ENCODE data around the gene SLC4A1AP. TPM values are rescaled to one million over a fixed set of nuclear protein-coding genes. Genes with fewer than 3 reads are reported as not detected.

Gene SLC4A1AP
- total RNA-seq, 1 experiment from 2014 or later, result 33.8 TPM

DNA sequence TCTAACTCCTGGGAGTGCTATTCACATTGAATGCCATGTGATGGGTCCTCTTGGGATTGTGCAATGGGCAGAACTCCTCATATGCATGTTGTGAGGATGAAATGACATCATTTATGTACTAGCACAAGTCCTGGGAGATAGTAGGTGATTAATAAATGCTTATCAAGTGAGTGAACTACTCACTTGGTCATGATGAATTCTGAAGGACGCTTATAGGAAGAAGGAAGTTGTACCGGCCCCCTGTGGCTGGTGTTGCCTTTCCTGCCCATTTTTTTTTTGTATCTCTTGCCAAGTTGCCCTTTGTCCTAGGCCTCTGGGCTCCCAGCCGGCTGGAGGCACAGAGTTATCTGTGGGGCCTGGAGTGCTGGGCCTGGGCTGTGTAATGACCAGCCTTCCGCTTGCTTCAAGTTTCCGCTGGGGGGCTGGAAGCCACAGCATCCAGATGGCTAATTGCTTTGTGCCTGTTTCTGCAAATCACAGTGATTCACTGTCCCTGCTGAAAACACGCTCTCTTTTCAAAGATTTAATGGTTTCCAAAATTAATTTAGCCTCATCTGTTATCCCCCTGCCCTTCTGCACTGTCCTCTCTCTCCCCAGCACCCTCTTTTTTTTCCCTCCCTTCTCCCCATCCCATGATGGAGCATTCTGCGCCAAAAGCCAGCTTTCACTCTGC lies 74.1 kb downstream of the SLC4A1AP start:
- peaks cover 5% of the 10 kb centered on the region; the same call in 1 of the 2 replicates for H3K9me3 ChIP-seq
- peaks cover 27% of the 10 kb centered on the region for H3K4me1 ChIP-seq
- TF ChIP-seq, protein P1, sequence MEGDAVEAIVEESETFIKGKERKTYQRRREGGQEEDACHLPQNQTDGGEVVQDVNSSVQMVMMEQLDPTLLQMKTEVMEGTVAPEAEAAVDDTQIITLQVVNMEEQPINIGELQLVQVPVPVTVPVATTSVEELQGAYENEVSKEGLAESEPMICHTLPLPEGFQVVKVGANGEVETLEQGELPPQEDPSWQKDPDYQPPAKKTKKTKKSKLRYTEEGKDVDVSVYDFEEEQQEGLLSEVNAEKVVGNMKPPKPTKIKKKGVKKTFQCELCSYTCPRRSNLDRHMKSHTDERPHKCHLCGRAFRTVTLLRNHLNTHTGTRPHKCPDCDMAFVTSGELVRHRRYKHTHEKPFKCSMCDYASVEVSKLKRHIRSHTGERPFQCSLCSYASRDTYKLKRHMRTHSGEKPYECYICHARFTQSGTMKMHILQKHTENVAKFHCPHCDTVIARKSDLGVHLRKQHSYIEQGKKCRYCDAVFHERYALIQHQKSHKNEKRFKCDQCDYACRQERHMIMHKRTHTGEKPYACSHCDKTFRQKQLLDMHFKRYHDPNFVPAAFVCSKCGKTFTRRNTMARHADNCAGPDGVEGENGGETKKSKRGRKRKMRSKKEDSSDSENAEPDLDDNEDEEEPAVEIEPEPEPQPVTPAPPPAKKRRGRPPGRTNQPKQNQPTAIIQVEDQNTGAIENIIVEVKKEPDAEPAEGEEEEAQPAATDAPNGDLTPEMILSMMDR (IDR thresholded peaks at IDR 0.05; ENCODE audit: insufficient read depth in 1 of 2, low read depth in 1 of 2, low read length in 1 of 2, severe bottlenecking in 1 of 2, unreplicated experiment in 1 of 2), result no peak
- ChIA-PET POLR2A (interaction anchor here (1.0 to 1.7 kb wide), 3 partner anchors 14 to 15 kb away, joined by 6 to 22 read pairs (median 6); no protein-coding TSS in a partner anchor), CTCF (interaction anchor here (0.7 to 1.1 kb wide), 3 partner anchors 15 to 54 kb away, joined by 3 read pairs; no protein-coding TSS in a partner anchor)
- Mint-ChIP-seq H3K9me3 (ENCODE audit: unreplicated experiment) (no peaks in the 10 kb centered on the region), H3K27me3 (ENCODE audit: insufficient read depth, unreplicated experiment) (no peaks in the 10 kb centered on the region), H3K27ac (ENCODE audit: unreplicated experiment) (peak overlapping the region; percentile 90), H3K4me3 (ENCODE audit: unreplicated experiment) (peak overlapping the region; percentile 66), H3K36me3 (ENCODE audit: insufficient read depth, unreplicated experiment) (no peaks in the 10 kb centered on the region), H3K4me1 (ENCODE audit: low read depth, unreplicated experiment) (peaks cover 27% of the 10 kb centered on the region)
- no peaks in the 10 kb centered on the region; the same call in 1 of the 2 replicates for H3K27me3 ChIP-seq (replicated peaks; ENCODE audit: control insufficient read depth, insufficient read depth, low read length)
- H3K36me3 ChIP-seq (ENCODE audit: control insufficient read depth, insufficient read depth, low read length), result no peaks in the 10 kb centered on the region
- intact Hi-C loops (cut with micrococcal nuclease; ENCODE audit: unreplicated experiment), result loop anchor here (1.0 kb wide), 1 partner anchor 14 kb away; no protein-coding TSS in a partner anchor
- TSS peak; percentile 92 for BruUV-seq (replicated peaks)
- H3K4me3 ChIP-seq (ENCODE audit: low read depth, low read length), result no peak overlapping the region
- DNase-seq, result peak in 1 of 2 experiments; percentile 79

DNA sequence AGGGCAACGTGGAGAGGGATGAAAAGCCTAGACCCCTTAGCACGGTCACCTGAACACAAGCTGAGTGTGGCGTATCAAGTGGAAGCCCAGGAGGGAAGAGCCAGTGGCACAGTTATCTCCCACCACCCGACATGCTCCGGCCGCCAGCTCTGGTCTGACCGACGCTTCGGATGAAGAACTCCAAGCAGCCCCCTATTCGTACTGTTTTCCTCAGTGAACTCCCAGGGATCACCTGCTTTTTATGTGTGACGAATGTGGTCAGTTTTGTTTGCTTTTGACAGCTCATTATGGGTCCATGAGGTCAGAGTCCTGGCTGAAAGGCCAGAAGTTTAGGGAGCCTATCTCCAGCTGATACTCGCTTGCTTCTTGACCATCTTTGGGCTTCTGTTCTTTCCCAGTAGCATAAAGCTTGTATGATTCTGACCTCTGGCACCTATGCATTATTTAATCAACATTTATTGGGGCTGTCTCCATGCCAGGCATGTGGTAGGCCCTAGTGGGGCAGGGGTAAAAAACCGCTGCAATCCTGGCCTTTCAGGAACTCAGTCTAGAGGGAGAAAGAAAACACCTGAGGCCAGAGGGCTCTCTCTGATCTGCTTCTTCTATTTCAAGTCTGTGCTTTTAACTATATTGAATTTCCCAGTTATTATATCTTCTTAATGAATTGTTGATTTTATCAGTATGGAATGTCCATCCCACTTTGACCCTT lies 74.8 kb downstream of the SLC4A1AP start:
- no TSS peak for BruUV-seq (replicated peaks)
- no peaks in the 10 kb centered on the region; the same call in 1 of the 2 replicates for H3K27me3 ChIP-seq (replicated peaks; ENCODE audit: control insufficient read depth, insufficient read depth, low read length)
- TF ChIP-seq, protein P1 (IDR thresholded peaks at IDR 0.05; ENCODE audit: insufficient read depth in 1 of 2, low read depth in 1 of 2, low read length in 1 of 2, severe bottlenecking in 1 of 2, unreplicated experiment in 1 of 2), result no peak
- Mint-ChIP-seq H3K9me3 (ENCODE audit: unreplicated experiment) (no peaks in the 10 kb centered on the region), H3K27me3 (ENCODE audit: insufficient read depth, unreplicated experiment) (no peaks in the 10 kb centered on the region), H3K27ac (ENCODE audit: unreplicated experiment) (peak overlapping the region; percentile 90), H3K4me3 (ENCODE audit: unreplicated experiment) (peak overlapping the region; percentile 66), H3K36me3 (ENCODE audit: insufficient read depth, unreplicated experiment) (no peaks in the 10 kb centered on the region), H3K4me1 (ENCODE audit: low read depth, unreplicated experiment) (peaks cover 27% of the 10 kb centered on the region)
- H3K4me3 ChIP-seq (ENCODE audit: low read depth, low read length), result no peak overlapping the region
- peaks cover 5% of the 10 kb centered on the region; the same call in 1 of the 2 replicates for H3K9me3 ChIP-seq
- no peaks in the 10 kb centered on the region for H3K36me3 ChIP-seq (ENCODE audit: control insufficient read depth, insufficient read depth, low read length)
- peak; percentile 59 to 80 for DNase-seq
- H3K4me1 ChIP-seq, result peaks cover 27% of the 10 kb centered on the region
- ChIA-PET CTCF (interaction anchor here (0.7 to 1.1 kb wide), 3 partner anchors 14 to 55 kb away, joined by 3 read pairs; no protein-coding TSS in a partner anchor), POLR2A (interaction anchor here (1.0 to 1.2 kb wide), 2 partner anchors 14 to 15 kb away, joined by 6 to 22 read pairs; no protein-coding TSS in a partner anchor)
- intact Hi-C loops (cut with micrococcal nuclease; ENCODE audit: unreplicated experiment), result loop anchor here (1.0 kb wide), 1 partner anchor 14 kb away; no protein-coding TSS in a partner anchor

DNA sequence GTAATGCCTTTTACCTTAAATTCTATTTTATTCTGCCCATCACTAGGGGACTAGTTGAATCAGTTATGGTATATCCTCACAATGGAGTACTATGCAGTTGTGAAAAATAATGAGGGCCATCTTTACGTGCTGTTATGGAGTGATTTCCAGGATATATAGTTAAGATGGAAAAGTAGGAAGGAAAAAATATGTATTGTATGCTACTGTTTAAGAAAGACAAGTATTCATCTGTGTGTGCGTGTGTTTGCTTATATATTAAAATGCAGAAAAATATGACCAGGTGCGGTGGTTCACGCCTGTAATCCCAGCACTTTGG lies 75.3 kb downstream of the SLC4A1AP start:
- CTCF ChIA-PET, result interaction anchor here (0.9 to 1.1 kb wide), 2 partner anchors 16 to 55 kb away, joined by 3 read pairs; no protein-coding TSS in a partner anchor
- DNase-seq, result no peak
- no peaks in the 10 kb centered on the region for H3K27me3 Mint-ChIP-seq (ENCODE audit: insufficient read depth, unreplicated experiment)
- no peaks in the 10 kb centered on the region for H3K36me3 ChIP-seq (ENCODE audit: control insufficient read depth, insufficient read depth, low read length)
- peaks cover 27% of the 10 kb centered on the region for H3K4me1 ChIP-seq
- TF ChIP-seq, protein P1 (IDR thresholded peaks at IDR 0.05; ENCODE audit: insufficient read depth in 1 of 2, low read depth in 1 of 2, low read length in 1 of 2, severe bottlenecking in 1 of 2, unreplicated experiment in 1 of 2), result no peak
- H3K36me3 Mint-ChIP-seq (ENCODE audit: insufficient read depth, unreplicated experiment), result no peaks in the 10 kb centered on the region
- H3K9me3 ChIP-seq, result peaks cover 5% of the 10 kb centered on the region; the same call in 1 of the 2 replicates
- no peaks in the 10 kb centered on the region; the same call in 1 of the 2 replicates for H3K27me3 ChIP-seq (replicated peaks; ENCODE audit: control insufficient read depth, insufficient read depth, low read length)
- peaks cover 27% of the 10 kb centered on the region for H3K4me1 Mint-ChIP-seq (ENCODE audit: low read depth, unreplicated experiment)
- H3K4me3 Mint-ChIP-seq (ENCODE audit: unreplicated experiment), result peak overlapping the region; percentile 66
- BruUV-seq (replicated peaks), result TSS peak; percentile 24
- intact Hi-C loops (cut with micrococcal nuclease; ENCODE audit: unreplicated experiment), result no loop called here
- POLR2A ChIA-PET, result interaction anchor here (1.0 to 1.2 kb wide), 2 partner anchors 14 to 16 kb away, joined by 6 to 22 read pairs; no protein-coding TSS in a partner anchor
- no peaks in the 10 kb centered on the region for H3K9me3 Mint-ChIP-seq (ENCODE audit: unreplicated experiment)
- H3K27ac Mint-ChIP-seq (ENCODE audit: unreplicated experiment), result peak overlapping the region; percentile 90
- no peak overlapping the region for H3K4me3 ChIP-seq (ENCODE audit: low read depth, low read length)

Data from Caco-2 (cell line).